Right lung (tissue), 10 donors: ENCODE data around the gene RSPO3. TPM values are rescaled to one million over a fixed set of nuclear protein-coding genes. Genes with fewer than 3 reads are reported as not detected.
"Not testable (repeated sequence)": the region's sequence is repeated elsewhere in the genome, so short reads cannot be mapped to it uniquely, and the experiment has no call there.

ENCODE experiments used
- DNase-seq, 2 donors: peaks; one replicate each; pipeline ENCODE4 v3.0.0-alpha.2; 2013
- long read RNA-seq, 8 donors: transcript quantifications; one replicate each; lab custom pipeline, GENCODE V29; 2026
- polyA plus RNA-seq, 5 donors: library from polyadenylated mRNA; unstranded; fragments of 120-200 nt; gene quantifications; one replicate each; pipeline versions ENCODE4 v1.2.1 to v1.2.3, GENCODE V29; 2013; ENCODE audit warnings: inconsistent platforms in 1 of 5, low replicate concordance in 1 of 5; ENCODE audit not compliant: insufficient read length in 5 of 5, insufficient read depth in 1 of 5

Gene RSPO3, protein sequence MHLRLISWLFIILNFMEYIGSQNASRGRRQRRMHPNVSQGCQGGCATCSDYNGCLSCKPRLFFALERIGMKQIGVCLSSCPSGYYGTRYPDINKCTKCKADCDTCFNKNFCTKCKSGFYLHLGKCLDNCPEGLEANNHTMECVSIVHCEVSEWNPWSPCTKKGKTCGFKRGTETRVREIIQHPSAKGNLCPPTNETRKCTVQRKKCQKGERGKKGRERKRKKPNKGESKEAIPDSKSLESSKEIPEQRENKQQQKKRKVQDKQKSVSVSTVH
- polyA plus RNA-seq, result 1 to 10 TPM; 4.9 to 8.0 (median 6.6) TPM
- long read RNA-seq, donor 1, partial matches to known transcripts, result 0 of 2 reads
- long read RNA-seq, donor 1, other reads (novel, unspliced or antisense), result 0 of 2 reads
- long read RNA-seq, donor 2, partial matches to known transcripts, result 0 of 1 reads
- long read RNA-seq, donor 2, other reads (novel, unspliced or antisense), result 0 of 1 reads
- long read RNA-seq, donor 3, partial matches to known transcripts, result 0 of 3 reads
- long read RNA-seq, donor 3, other reads (novel, unspliced or antisense), result 0 of 3 reads
- long read RNA-seq, donor 4, result 0 reads
- long read RNA-seq, donor 5, result 0 reads
- long read RNA-seq, donor 6, partial matches to known transcripts, result 0 of 1 reads
- long read RNA-seq, donor 6, other reads (novel, unspliced or antisense), result 0 of 1 reads
- long read RNA-seq, donor 7, result 0 reads
- long read RNA-seq, donor 8, result 0 reads

DNA sequence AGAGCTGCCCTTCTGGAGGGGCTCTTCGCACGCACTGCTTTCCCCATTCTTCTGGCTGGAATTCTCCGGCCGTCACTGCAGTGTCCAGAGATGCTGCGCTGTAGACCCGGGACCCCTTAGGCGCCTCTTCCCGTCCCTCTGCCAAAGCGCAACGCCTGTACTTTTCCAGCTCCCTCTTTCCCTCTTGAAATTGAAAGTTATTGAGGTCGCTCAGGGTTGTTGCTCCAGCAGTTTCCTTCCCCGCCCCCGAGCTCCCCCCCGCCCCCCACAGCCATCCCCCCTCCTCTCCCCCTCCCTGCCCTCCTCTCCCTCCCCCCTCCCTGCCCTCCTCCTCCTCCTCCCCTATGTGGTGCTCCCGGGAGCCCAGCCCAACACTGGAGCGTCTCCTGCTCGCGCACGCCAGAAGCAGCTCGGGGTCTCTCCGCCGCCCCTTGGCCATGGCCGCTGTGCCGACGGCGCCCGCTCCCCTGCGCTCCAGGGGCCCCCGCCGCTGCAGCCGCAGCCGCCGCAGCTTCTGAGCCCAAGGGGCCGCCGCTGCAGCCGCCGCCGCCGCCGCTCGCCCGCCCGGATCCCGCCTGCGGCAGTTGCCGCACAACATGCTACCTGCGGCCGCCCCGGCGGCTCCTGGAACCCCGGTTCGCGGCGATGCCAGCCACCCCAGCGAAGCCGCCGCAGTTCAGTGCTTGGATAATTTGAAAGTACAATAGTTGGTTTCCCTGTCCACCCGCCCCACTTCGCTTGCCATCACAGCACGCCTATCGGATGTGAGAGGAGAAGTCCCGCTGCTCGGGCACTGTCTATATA is at the start of gene RSPO3:
TSS of gene RSPO3 (plus strand) at position 374 of the 804 bp plus-strand sequence. CDS start 522 bp downstream, outside the sequence.
- DNase-seq, result peak; percentile 71 to 79

DNA sequence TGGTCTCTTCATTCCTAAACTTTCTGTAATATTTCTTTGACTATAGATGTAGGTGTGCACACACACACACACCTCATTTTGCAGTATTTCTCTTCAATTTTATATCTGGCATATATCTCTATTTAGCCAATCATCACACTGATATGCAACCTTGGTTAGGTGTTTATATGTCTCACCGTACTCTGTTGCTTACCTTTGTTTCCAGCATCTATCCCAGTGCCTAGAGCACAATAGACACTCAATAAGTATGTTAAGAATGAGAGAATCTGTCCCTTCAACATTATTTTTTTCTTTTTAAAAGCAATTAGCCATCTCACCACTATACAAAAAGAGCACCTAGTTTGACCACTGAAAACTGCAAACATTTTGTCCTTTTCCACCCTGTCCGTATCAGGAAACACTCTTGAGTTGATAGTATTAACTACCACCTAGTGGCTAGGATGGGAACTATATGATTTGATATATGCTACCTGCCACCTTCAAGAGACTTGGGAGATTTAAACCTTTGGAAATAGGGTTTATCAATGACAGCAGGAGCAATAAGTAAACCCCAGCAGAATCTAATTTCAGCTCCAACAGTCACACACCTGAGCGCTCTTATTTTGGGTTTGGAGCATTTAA is 48.7 kb upstream of the RSPO3 start:
- DNase-seq, result no peak

DNA sequence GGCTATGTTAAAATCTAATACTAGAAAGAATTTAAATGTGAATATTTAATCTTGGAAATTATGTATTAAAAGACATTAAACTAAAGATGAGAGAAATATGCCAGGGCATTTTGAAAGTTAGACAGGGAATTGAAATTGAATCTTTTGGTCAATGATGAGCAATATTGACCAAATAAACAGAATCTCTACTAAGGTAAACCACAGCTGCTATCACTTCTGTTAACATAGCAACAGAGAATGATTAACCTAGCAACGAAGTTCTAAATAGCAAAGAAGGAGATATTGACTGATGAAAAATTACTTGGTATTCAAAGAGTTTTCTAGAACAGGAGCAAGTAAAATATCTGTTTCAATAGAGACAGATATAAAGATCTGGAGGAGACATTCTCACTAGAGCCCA is 45.2 kb upstream of the RSPO3 start:
- DNase-seq, result no peak

DNA sequence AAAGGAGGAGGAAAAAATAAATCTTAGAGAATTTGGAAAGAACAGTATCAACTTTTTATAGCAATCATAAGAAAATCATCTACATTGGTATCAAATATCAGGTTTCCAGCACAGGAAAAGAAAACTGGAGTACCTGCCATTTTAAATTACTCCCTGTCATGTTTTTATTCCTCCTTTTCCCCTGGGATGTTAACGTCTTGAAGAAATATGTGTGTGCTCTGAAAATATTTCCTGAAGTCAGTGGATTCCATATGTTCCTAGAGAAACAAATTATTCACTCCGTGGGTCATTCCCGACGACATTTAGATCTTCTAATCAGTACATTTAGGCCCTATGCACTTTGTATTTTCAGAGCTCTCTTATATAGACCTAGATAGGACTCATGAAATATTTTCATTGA is 42.0 kb upstream of the RSPO3 start:
- no peak for DNase-seq

DNA sequence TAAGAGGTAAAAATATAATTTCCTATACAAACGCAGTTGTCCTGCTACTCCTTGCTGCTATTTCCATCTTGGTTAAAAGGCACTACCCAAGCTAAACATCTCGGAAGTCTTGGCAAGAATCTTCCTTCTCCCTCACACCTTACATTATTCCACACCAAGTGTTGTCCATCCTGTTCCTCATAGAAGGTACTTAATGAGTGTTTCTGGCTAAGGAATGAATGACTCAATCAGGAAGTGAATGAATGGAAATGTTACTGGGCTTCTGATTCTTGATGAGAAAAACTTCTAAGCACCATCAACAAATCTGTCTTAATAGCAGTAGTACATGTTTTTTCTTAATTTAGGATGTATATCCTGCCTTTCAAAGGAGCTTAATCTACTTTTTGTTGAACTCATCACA is 40.6 kb upstream of the RSPO3 start:
- DNase-seq, result no peak

GRCh38 chr6:127078669-127079068 is 39.8 kb upstream of the RSPO3 start:
- DNase-seq, result no peak

DNA sequence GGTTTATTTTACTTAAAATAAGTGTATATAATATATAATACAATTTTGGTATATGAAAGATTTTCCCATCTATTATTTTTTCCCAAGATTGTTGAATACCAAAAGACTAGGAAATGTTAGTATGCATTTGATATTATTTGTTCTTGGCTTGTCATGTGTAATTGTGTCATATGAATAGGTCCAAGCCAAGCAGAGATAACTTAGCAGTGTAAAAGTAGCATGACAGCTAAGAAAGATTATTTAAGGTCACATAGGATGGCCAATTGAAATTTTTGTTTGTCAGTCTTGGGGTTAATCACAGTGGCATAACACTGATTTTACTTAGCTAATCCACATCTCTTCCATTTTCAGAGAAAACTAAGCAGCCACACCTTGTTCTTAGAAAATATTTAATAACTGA is 38.8 kb upstream of the RSPO3 start:
- no peak for DNase-seq

DNA sequence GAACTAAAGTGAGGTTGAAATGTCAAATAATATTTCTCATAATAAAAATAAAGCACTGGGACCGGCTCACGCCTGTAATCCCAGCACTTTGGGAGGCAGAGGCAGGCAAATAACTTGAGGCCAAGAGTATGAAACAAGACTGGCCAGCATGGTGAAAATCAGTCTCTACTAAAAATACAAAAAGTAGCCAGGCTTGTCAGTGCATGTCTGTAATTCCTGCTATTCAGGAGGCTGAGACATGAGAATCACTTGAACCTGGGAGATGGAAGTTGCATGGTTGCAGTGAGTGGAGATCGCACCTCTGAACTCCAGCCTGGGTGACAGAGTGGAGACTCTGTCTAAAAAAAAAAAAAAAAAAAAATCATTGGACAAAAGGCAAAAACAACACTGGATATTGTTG is 38.4 kb upstream of the RSPO3 start:
- no peak for DNase-seq

GRCh38 chr6:127083231-127083962 is 35.1 kb upstream of the RSPO3 start:
- DNase-seq, result no peak

DNA sequence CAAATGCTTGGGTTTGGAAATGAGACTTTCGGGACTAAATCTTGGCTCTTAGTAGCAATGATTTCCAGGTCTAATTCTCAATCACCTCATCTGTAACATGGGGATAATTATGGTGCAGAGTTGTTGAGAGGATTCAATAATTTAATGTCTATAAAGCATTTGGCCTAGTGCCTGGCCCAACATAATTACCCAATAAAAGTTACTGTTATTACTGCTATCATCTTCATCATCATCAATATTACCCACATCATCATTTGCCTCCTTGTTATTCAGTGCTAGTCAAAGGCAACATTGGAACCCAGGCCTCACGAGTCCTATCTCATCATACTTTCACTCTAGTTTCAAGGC is 34.5 kb upstream of the RSPO3 start:
- peak; percentile 22 to 28 for DNase-seq

GRCh38 chr6:127085181-127085580 is 33.3 kb upstream of the RSPO3 start:
- DNase-seq, result peak; percentile 69 to 77

GRCh38 chr6:127090051-127090450 is 28.4 kb upstream of the RSPO3 start:
- no peak for DNase-seq

- no peak for DNase-seq
Measured at GRCh38 chr6:127092466-127092865, 26.0 kb upstream of the RSPO3 start.

DNA sequence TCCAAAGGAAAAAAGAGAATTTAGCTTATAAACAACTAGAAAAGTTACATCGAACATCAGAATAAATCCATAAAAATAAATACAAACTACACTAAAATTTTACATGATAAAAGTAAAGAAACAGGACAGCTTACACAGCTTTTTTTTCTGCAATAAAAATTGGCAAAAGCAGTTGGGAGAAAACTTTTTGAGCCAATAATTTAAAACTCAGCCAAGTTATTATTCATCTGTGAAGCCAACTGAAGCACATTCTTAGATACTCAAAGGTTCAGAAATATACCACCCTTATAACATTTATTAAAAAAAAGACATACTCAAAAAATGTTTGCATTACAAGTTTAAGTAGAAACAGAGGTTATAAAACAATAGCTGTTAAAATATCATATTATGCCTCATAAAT is 23.7 kb upstream of the RSPO3 start:
- DNase-seq, result no peak

GRCh38 chr6:127096167-127096566 is 22.3 kb upstream of the RSPO3 start:
- DNase-seq, result no peak

DNA sequence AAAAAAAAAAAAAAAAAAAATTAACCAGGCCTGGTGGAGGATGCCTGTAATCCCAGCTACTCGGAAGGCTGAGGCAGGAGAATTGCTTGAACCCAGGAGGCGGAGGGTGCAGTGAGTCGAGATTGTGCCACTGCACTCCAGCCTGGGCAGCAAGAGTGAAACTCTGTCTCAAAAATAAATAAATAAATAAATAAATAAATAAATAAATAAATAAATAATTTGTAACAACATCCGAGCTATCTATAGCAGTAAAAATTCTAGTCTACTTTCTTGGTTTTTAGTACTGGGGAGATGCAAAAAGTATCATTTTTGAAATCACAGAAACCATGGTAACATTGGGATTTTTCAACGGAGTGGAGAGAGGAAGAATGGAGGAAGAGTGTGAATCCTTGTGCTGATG is 21.0 kb upstream of the RSPO3 start:
- DNase-seq, result not testable (repeated sequence)

DNA sequence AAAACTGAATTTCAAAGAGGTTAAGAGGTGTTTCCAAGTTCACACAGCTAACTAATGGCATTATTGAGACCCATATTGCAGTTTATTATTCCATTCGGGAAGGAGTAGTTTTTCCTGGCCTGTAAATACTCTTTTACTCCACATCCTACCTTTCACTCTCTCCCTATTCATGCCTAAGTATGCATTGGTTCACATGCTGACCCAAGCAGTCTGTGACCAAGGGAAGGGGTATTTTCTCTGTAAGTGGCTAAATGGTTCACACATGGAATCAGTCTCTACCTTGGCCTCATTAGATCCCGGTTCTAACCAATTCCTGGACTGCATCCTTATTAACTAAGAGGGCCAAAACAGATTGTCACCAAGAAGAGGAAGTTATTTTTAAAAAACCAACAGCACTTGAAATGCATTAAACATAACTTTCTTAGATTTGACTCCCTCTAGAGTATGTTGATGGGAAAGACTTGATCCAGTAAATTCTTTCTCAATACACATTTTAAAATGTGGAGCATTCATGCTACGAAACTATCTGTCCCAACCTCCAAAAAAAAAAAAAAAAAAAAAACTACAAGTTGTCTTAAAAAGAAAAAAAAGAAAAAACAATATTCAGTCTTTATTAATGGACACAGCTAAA is 17.8 kb upstream of the RSPO3 start:
- no peak for DNase-seq

DNA sequence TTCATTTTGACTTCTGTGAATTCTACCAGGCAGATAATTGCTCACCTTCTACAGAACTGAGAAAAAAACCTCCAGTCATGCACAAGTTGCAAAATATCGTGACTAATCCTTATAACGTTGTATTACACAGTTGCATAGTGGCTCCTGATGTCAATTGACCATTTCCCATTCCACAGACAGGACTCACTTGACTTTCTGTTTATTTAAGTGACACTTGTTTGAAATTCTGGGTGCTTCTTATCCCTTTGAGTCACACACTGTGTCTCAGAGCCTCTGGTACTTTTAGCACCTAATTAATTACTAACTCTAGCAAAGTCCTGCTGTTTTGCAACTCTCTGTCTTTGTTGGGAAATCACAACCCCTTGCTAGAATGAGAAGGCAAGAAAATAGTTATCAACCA is 16.2 kb upstream of the RSPO3 start:
- DNase-seq, result no peak

DNA sequence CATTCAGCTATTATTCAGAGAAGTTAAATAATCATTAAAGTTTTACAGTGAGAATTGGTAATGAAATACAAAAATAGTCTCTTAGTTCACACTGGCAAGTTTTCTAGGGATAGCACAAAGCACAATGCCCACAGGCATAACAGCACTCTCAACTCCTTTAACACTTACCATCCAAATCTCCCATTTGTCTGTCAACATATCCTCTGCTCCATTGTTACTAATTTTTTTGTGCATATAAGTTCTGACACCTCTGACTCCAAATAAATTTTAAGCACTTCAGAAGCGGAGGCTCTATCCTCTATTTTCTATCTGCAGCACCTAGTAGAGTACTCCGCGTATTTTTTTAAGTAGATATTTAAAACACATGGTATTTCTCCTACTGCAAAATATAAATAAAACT is 15.6 kb upstream of the RSPO3 start:
- DNase-seq, result no peak

GRCh38 chr6:127103482-127103881 is 15.0 kb upstream of the RSPO3 start:
- no peak for DNase-seq

GRCh38 chr6:127107916-127108315 is 10.6 kb upstream of the RSPO3 start:
- no peak for DNase-seq
